Mucosa of descending colon (tissue), 3 donors: Measurements from ENCODE around the gene EIF3B. TPM values are rescaled to one million over a fixed set of nuclear protein-coding genes. Genes with fewer than 3 reads are reported as not detected.
"Not testable (repeated sequence)": the region's sequence is repeated elsewhere in the genome, so short reads cannot be mapped to it uniquely, and the experiment has no call there.

Source experiments
- ATAC-seq: fragments of 200-7000 bp; cut with Tn5 transposase; one replicate; pipeline ENCODE4 v1.9.1; 2020; ENCODE audit warnings: mild to moderate bottlenecking, moderate library complexity
- DNase-seq, 3 donors: peaks; one replicate each; pipeline ENCODE4 v3.0.0-alpha.2; 2020
- H3K36me3 ChIP-seq: fragments of 200-600 bp; one replicate; pipeline ENCODE4 v1.8.0; 2021; ENCODE audit warnings: low read depth, mild to moderate bottlenecking
- H3K4me1 ChIP-seq: fragments of 200-600 bp; one replicate; pipeline ENCODE4 v1.8.0; 2021; ENCODE audit warnings: low read depth, mild to moderate bottlenecking
- H3K4me3 ChIP-seq: fragments of 200-600 bp; one replicate; pipeline ENCODE4 v1.8.0; 2021; ENCODE audit warnings: mild to moderate bottlenecking
- H3K9me3 ChIP-seq: fragments of 200-600 bp; one replicate; pipeline ENCODE4 v1.8.0; 2021; ENCODE audit warnings: mild to moderate bottlenecking
- intact Hi-C, 2 donors: fragments of 100-400 bp; cut with DNase I in 1 of 2; cut with micrococcal nuclease in 1 of 2; formaldehyde crosslinking; loops; one replicate each; pipeline versions ENCODE4 v1.11.0 to v1.11.1; 2022; cut with DNase I, micrococcal nuclease
- total RNA-seq, 3 donors: library from RNA; stranded (reverse); fragmentation: NEBNext Ultra II Directional in 2 of 3; extraction: Animal tissue kit (Norgen Biotek cat#: 25700) in 2 of 3; gene quantifications; one replicate each; pipeline versions ENCODE4 v1.2.1 to v1.2.4, GENCODE V29; 2021 to 2023
- TF ChIP-seq, protein P1 (sequence below): fragments of 200-600 bp; IDR thresholded peaks from one replicate; pipeline ENCODE4 v1.8.0; 2022; ENCODE audit warnings: antibody characterized with exemption, mild to moderate bottlenecking
- donor health status: DM: no; HTN: no; CAD: no; lungs with moderate emphysema.
- donor health status: DM: no; HTN: no; CAD: no.
- donor health status: DM: no; HTN: yes; CAD: no.

The EIF3B gene
- total RNA-seq, 3 donors from 2014 or later, result 91.6 to 127 (median 110) TPM

DNA sequence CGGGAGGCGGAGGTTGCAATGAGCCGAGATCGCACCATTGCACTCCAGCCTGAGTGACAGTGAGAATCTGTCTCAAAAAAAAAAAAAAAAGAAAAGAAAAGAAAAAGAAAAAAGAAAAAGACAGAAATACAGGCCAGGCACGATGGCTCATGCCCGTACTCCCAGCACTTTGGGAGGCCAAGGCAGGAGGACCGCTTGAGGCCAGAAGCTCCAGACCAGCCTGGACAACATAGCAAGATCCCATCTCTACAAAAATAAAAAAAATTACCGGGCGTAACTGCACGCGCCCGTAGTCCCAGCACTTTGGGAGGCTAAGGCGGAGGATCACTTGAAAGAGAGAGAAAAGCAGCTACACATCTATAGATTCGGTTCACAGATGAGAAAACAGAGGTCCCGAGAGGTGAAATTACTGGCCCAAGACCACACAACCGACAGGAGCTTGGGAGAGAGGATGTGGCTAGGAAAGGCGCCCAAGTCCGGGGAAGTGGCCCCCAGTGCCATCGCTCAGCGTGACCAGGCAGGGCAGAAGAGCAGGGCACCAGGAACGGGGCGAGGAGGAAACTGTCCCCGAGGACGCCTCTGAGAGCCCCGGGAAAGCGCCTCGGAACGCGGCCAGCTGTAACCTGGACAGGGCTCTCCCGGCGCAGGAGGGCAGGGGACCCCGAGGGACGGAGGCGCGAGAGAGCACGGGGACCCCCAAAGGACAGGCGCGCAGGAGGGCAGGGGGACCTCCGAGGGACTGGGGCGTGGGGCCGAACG, 41.0 kb upstream of the EIF3B start:
- TF ChIP-seq, protein P1, sequence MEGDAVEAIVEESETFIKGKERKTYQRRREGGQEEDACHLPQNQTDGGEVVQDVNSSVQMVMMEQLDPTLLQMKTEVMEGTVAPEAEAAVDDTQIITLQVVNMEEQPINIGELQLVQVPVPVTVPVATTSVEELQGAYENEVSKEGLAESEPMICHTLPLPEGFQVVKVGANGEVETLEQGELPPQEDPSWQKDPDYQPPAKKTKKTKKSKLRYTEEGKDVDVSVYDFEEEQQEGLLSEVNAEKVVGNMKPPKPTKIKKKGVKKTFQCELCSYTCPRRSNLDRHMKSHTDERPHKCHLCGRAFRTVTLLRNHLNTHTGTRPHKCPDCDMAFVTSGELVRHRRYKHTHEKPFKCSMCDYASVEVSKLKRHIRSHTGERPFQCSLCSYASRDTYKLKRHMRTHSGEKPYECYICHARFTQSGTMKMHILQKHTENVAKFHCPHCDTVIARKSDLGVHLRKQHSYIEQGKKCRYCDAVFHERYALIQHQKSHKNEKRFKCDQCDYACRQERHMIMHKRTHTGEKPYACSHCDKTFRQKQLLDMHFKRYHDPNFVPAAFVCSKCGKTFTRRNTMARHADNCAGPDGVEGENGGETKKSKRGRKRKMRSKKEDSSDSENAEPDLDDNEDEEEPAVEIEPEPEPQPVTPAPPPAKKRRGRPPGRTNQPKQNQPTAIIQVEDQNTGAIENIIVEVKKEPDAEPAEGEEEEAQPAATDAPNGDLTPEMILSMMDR, result no peak
- intact Hi-C loops, result no loop called here
- ATAC-seq (peak; percentile 43), DNase-seq (peak in 1 of 3 donors; percentile 38)
- peak overlapping the region; percentile 68 for H3K4me3 ChIP-seq
- peaks cover 6% of the 10 kb centered on the region for H3K4me1 ChIP-seq
- H3K9me3 ChIP-seq, result no peaks in the 10 kb centered on the region
- no peaks in the 10 kb centered on the region for H3K36me3 ChIP-seq

DNA sequence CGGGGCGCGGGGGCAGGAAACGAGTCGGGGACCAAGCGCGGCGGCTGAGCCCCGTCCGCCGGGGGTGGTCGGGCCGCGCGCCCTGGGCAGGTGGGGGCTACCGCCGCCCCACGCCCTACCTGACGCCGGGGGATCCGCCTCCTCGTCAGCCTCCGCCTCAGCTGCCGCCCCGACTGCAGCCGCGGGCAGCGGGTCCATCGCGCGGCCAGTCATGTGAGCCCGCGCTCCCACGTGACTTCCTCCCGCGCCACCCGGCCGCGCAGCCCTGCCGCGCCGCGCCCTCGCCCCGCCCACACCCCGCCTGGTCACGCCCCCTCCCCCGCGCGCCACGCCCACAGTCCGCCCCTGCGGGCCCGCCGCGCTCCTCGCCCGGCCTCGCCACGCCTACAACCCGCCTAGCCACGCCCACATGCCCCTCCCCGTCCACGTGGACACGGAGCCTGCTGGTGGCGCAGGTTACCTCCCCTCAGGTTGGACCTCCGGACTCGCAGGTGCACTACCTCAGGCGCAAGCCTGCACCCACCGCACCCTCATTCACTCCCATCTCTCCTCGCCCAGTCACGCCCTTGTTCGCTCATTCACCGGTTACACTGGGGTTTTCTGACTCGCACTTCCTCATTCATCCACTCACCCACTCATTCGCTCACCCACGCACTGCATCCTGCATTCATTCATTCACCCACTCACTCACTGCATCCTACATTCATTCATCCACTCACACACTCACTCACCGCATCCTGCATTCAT, 40.2 kb upstream of the EIF3B start, which contains the start of gene SNX8:
Gene SNX8, minus strand, starts transcription at position 233 of the 747 bp plus-strand sequence. Its CDS starts 20 bp downstream, at position 213.
- Histone ChIP-seq H3K4me1 (peaks cover 6% of the 10 kb centered on the region), H3K9me3 (no peaks in the 10 kb centered on the region), H3K36me3 (no peaks in the 10 kb centered on the region), H3K4me3 (peak within 1 kb of the TSS; percentile 68)
- TF ChIP-seq, protein P1, result no peak
- DNase-seq, result peak; percentile 96 to 100 (median 98)
- intact Hi-C loops, result no loop called here
- ATAC-seq, result peak; percentile 99

DNA sequence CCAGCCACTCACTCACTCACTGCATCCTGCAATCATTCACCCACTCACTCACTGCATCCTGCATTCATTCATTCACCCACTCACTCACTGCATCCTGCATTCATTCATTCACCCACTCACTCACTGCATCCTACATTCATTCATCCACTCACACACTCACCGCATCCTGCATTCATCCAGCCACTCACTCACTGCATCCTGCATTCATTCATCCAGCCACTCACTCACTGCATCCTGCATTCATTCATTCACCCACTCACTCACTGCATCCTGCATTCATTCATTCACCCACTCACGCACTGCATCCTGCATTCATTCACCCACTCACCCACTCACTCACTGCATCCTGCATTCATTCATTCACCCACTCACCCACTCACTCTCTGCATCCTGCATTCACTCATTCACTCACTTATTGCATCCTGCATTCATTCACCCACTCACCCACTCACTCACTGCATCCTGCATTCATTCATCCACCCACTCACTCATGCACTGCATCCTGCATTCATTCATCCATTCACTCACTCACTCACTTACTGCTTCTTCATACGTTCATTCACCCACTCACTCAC, 39.6 kb upstream of the EIF3B start:
- DNase-seq, intact Hi-C loops, H3K4me3 ChIP-seq, H3K4me1 ChIP-seq, H3K9me3 ChIP-seq, H3K36me3 ChIP-seq, ATAC-seq: not testable (repeated sequence)

DNA sequence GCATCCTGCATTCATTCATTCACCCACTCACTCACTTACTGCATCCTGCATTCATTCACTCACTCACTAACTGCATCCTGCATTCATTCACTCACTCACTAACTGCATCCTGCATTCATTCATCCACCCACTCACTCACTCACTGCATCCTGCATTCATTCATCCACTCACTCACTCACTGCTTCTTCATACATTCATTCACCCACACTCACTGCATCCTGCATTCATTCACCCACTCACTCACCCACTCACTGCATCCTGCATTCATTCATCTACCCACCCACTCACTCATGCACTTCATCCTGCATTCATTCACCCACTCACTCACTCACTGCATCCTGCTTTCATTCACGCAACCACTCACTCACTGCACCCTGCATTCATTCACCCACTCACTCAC, 38.8 kb upstream of the EIF3B start:
- Histone ChIP-seq H3K9me3 (no peaks in the 10 kb centered on the region), H3K4me3 (no peak overlapping the region), H3K4me1 (peaks cover 6% of the 10 kb centered on the region), H3K36me3 (no peaks in the 10 kb centered on the region)
- intact Hi-C loops, result no loop called here
- ATAC-seq (no peak), DNase-seq (no peak)
- TF ChIP-seq, protein P1, result no peak

DNA sequence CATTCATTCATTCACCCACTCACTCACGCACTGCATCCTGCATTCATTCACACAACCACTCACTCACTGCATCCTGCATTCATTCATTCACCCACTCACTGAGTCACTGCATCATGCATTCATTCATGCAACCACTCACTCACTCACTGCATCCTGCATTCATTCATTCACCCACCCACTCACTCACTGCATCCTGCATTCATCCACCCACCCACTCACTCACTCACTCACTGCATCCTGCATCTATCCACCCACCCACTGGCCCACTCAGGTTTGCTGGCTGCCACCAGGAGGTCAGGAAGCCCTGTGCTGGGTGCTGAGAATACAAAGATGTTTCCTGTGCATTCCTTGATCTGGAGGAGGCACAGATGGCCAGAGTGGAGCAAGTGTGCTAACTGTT, 38.0 kb upstream of the EIF3B start:
- TF ChIP-seq, protein P1, result no peak
- ATAC-seq (no peak), DNase-seq (no peak)
- Histone ChIP-seq H3K4me1 (peaks cover 6% of the 10 kb centered on the region), H3K4me3 (no peak overlapping the region), H3K36me3 (no peaks in the 10 kb centered on the region), H3K9me3 (no peaks in the 10 kb centered on the region)
- intact Hi-C loops, result no loop called here
